ENCODE data around the gene SH3BP4.

SH3BP4 gene

DNA sequence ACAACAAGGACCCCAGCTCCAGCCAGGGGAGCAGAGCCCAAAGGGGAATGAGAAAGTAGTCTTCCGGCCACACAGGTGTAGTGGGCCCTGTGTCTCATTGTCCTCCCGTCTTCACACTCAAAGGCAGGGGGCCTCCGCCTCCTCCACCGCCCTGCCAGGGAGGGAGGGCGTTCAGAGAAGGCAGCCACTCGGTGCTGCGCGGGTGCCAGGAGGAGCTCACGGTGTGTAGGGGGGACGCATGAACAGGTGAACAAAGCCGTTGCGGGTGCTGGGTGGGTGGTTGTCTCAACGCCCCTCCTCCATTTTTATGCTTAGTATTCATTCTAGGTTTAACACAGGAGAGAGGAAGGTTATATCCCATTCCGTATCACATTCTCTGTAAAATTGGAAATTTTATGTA, 36.7 kb downstream of the SH3BP4 start:
- no peak overlapping the region for H3K4me3 ChIP-seq (ENCODE audit: low read depth, low read length)
- TF ChIP-seq, protein P1, sequence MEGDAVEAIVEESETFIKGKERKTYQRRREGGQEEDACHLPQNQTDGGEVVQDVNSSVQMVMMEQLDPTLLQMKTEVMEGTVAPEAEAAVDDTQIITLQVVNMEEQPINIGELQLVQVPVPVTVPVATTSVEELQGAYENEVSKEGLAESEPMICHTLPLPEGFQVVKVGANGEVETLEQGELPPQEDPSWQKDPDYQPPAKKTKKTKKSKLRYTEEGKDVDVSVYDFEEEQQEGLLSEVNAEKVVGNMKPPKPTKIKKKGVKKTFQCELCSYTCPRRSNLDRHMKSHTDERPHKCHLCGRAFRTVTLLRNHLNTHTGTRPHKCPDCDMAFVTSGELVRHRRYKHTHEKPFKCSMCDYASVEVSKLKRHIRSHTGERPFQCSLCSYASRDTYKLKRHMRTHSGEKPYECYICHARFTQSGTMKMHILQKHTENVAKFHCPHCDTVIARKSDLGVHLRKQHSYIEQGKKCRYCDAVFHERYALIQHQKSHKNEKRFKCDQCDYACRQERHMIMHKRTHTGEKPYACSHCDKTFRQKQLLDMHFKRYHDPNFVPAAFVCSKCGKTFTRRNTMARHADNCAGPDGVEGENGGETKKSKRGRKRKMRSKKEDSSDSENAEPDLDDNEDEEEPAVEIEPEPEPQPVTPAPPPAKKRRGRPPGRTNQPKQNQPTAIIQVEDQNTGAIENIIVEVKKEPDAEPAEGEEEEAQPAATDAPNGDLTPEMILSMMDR (IDR thresholded peaks at IDR 0.05; ENCODE audit: low read depth, low read length, missing control alignments), result no peak
- no peak for DNase-seq (ENCODE audit: low read depth)

DNA sequence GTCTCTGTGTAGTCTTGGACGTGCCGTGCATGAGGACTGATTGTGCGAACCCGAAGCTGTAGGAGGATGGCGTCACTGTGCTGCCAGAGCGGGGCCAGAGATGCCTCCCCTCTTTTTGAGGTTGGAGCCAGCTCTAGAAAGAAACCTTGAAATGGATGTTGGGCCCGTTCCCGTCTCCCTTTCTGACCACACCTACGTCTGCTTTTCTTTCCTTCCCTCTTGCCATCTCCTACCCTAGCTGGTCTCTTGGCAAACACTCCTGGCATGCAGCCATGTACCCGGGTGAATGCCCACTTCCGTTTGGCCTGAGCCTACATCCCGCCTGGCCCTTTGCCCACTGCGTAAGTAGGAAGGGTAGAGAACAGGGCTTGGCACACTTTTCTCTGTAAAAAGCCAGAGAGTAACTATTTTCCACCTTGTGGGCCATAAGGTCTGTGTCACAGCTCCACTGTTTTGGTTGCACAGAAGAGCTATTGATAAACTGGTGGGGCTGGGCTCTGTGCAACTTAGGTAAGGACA, 37.4 kb downstream of the SH3BP4 start:
- no peak for DNase-seq (ENCODE audit: low read depth)
- no peak overlapping the region for H3K4me3 ChIP-seq (ENCODE audit: low read depth, low read length)
- TF ChIP-seq, protein P1 (IDR thresholded peaks at IDR 0.05; ENCODE audit: low read depth, low read length, missing control alignments), result no peak

DNA sequence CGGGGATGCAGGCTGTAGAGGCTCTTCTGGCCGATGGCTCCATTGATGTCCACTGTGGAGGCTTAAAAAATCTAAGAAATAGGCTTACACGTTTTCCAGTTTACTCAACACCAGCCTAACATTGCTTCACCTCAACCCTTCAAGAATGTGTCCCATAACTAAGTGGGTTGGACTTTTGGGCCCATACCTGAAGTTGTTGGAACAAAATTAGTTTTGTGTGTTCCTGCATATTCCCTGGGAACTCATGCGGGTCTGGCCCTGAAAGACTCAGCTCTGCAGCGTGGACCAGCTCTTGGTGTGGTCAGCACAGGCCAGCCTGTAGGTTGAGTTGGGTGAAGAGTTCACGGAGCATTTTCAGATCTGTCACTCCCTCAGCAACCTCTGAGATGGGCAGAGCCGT, 38.5 kb downstream of the SH3BP4 start:
- TF ChIP-seq, protein P1 (IDR thresholded peaks at IDR 0.05; ENCODE audit: low read depth, low read length, missing control alignments), result no peak
- H3K4me3 ChIP-seq (ENCODE audit: low read depth, low read length), result no peak overlapping the region
- no peak for DNase-seq (ENCODE audit: low read depth)

DNA sequence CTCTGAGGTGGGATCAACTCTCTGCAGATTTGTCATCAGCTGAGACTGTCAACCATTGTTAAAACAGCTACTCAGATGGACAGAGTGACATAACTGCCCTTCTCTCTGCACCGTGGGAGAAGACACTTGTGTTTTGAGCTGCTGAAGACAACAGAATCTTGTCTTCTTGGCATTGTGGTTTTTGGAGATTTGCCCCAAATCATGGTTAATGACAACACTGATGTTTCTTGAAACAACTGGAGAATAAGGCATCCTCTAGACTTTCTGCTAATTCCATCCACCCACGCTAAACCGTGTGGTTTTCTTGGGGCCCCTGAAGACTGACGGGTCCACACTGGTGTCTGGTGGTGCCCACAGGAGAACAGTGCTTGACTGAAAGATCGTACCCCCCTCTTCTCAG, 39.5 kb downstream of the SH3BP4 start:
- no peak for DNase-seq (ENCODE audit: low read depth)
- TF ChIP-seq, protein P1 (IDR thresholded peaks at IDR 0.05; ENCODE audit: low read depth, low read length, missing control alignments), result no peak
- no peak overlapping the region for H3K4me3 ChIP-seq (ENCODE audit: low read depth, low read length)

DNA sequence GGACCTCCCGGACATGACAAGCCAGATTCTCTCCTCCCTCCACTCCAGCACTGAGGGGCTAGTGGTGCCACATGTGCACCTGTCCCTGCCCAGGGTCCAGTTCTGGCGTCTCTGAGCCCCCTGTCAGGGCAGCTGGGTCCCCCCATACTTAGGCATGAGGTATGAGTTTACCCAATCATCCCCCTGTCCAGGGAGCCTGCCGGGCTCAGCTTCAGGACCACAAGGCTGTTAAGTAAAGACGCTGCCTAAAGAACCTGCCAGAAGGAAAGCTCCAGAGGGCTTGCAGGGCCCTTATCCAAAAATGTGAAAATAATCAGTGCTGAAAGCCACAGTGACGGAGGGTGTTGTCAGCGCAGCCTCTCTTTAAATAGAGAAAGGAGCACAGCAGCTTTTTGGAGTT, 40.0 kb downstream of the SH3BP4 start:
- H3K4me3 ChIP-seq (ENCODE audit: low read depth, low read length), result no peak overlapping the region
- TF ChIP-seq, protein P1 (IDR thresholded peaks at IDR 0.05; ENCODE audit: low read depth, low read length, missing control alignments), result no peak
- DNase-seq (ENCODE audit: low read depth), result no peak

DNA sequence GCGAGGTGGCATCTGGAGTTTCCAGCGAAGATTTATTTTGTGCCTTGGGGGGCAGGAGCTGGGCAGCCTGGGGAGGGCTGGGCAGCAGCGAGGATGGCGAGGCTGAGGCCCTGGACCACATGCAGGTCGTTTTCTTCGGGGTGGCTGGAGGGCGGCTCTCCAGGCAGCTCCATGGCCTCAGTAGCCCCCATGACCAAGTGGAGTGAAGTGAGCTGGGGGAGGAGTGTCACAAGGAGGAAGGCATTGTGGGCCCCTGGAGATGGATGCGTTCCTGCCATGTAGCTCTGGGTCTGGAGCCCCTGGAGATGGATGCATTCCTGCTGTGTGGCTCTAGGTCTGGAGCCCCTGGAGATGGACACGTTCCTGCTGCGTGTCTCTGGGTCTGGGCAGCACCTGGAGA, 40.4 kb downstream of the SH3BP4 start:
- DNase-seq (ENCODE audit: low read depth), result no peak
- TF ChIP-seq, protein P1 (IDR thresholded peaks at IDR 0.05; ENCODE audit: low read depth, low read length, missing control alignments), result no peak
- H3K4me3 ChIP-seq (ENCODE audit: low read depth, low read length), result no peak overlapping the region

DNA sequence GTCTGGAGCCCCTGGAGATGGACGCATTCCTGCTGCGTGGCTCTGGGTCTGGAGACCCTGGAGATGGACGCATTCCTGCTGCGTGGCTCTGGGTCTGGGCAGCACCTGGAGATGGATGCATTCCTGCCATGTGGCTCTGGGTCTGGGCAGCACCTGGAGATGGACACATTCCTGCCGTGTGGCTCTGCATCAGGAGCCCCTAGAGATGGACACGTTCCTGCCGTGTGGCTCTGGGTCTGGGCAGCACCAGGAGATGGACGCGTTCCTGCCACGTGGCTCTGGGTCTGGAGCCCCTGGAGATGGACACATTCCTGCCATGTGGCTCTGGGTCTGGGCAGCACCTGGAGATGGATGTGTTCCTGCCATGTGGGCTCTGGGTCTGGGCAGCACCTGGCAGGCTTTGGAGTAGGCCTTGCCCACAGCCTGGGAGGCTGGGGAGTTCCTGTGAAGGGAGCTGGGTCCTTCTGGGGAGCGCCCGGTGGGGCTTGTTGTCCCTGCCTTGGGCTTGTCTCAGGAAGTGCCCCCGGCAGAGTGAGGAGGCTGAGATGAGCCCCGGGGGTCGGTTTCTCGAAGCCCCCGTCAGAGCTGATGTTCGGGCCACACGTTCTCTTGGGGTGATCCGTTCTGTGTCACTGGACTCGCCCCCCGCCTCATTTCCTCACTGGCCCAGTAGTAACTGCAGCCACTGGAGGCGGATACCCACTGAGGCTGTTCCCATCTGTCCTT, 41.0 kb downstream of the SH3BP4 start:
- H3K4me3 ChIP-seq (ENCODE audit: low read depth, low read length), result no peak overlapping the region
- TF ChIP-seq, protein P1 (IDR thresholded peaks at IDR 0.05; ENCODE audit: low read depth, low read length, missing control alignments), result no peak
- DNase-seq (ENCODE audit: low read depth), result no peak

Data from GM12864 (cell line).